Measurements from ENCODE around the gene CCDC85C. TPM values are rescaled to one million over a fixed set of nuclear protein-coding genes. Genes with fewer than 3 reads are reported as not detected.

The CCDC85C gene
- total RNA-seq, 1 donor from 2014 or later: 82.2 TPM

DNA sequence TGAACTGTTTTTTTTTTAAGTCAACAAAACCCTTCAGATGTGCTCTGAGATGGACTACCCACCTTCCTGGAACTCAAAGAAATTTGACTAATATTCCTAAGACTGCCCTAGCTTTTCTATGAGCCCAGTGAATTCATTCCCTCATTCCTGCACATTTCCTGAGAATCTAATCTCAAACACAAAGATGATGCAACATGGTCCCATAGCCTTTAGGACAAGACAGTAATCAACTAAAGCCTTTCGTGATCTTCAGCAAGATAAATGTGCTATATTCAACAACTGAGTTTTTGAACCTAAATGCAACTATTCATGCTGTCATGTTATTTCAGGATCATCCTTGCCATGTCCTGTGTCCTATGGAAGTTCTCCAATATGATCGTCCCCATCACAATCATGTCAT is 128.3 kb downstream of the CCDC85C start:
- no peak overlapping the region for H3K4me3 Mint-ChIP-seq
- no peak overlapping the region for H3K27ac Mint-ChIP-seq
- H3K36me3 Mint-ChIP-seq: no peaks in the 10 kb centered on the region
- no peak for DNase-seq (ENCODE audit: low spot score in 2 of 2, unreplicated experiment in 2 of 2)
- no peaks in the 10 kb centered on the region for H3K9me3 Mint-ChIP-seq
- peaks cover 27% of the 10 kb centered on the region for H3K4me1 Mint-ChIP-seq
- TF ChIP-seq, protein P1, sequence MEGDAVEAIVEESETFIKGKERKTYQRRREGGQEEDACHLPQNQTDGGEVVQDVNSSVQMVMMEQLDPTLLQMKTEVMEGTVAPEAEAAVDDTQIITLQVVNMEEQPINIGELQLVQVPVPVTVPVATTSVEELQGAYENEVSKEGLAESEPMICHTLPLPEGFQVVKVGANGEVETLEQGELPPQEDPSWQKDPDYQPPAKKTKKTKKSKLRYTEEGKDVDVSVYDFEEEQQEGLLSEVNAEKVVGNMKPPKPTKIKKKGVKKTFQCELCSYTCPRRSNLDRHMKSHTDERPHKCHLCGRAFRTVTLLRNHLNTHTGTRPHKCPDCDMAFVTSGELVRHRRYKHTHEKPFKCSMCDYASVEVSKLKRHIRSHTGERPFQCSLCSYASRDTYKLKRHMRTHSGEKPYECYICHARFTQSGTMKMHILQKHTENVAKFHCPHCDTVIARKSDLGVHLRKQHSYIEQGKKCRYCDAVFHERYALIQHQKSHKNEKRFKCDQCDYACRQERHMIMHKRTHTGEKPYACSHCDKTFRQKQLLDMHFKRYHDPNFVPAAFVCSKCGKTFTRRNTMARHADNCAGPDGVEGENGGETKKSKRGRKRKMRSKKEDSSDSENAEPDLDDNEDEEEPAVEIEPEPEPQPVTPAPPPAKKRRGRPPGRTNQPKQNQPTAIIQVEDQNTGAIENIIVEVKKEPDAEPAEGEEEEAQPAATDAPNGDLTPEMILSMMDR (IDR thresholded peaks at IDR 0.05; ENCODE audit: unreplicated experiment): no peak
- H3K27me3 Mint-ChIP-seq (ENCODE audit: low read depth): no peaks in the 10 kb centered on the region

DNA sequence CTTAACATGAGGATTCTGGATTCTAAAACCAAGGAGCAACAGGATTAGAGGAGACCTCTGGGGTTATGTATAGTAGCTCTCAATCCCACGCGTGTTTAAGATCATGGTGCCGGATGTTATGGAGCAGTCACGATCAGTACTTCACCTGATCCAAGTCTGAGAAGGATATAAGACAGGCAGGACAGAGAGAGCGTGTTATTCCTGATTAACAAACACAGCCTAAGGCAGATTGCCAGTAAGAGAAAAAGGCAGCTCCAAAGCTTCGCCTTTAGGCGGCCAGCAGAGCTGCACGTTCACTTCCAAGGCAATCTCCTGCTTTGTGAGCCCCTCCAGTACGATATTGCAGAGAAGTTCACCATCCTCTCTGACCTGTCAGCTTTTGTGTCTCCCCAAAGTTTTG is 128.8 kb downstream of the CCDC85C start:
- Mint-ChIP-seq H3K4me3 (no peak overlapping the region), H3K4me1 (peaks cover 27% of the 10 kb centered on the region), H3K27ac (peak overlapping the region; percentile 75), H3K36me3 (no peaks in the 10 kb centered on the region), H3K27me3 (ENCODE audit: low read depth) (no peaks in the 10 kb centered on the region), H3K9me3 (no peaks in the 10 kb centered on the region)
- no peak for DNase-seq (ENCODE audit: low spot score in 2 of 2, unreplicated experiment in 2 of 2)
- TF ChIP-seq, protein P1 (IDR thresholded peaks at IDR 0.05; ENCODE audit: unreplicated experiment): no peak

DNA sequence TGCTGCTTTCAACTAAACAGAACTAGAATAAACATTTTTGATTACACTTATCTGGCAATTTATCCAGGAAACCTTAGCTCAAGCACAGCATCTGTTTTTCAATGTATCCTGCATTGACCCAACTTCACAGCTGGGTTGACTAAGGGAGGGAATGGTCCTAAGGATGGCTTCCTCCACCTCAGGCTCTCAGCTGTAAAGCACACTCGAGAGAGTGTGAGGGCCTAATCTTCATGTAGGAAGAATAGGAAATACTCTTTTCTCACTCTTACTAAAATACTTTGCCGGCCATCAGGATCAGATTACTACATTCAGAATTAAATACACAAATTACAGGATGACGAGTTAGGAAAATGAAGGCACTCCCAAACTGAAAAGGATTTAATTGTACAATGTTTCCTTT is 130.5 kb downstream of the CCDC85C start:
- no peak for DNase-seq (ENCODE audit: low spot score in 2 of 2, unreplicated experiment in 2 of 2)
- no peak overlapping the region for H3K27ac Mint-ChIP-seq
- H3K27me3 Mint-ChIP-seq (ENCODE audit: low read depth): no peaks in the 10 kb centered on the region
- TF ChIP-seq, protein P1 (IDR thresholded peaks at IDR 0.05; ENCODE audit: unreplicated experiment): no peak
- H3K4me1 Mint-ChIP-seq: peaks cover 19% of the 10 kb centered on the region
- no peaks in the 10 kb centered on the region for H3K36me3 Mint-ChIP-seq
- H3K9me3 Mint-ChIP-seq: no peaks in the 10 kb centered on the region
- H3K4me3 Mint-ChIP-seq: no peak overlapping the region

DNA sequence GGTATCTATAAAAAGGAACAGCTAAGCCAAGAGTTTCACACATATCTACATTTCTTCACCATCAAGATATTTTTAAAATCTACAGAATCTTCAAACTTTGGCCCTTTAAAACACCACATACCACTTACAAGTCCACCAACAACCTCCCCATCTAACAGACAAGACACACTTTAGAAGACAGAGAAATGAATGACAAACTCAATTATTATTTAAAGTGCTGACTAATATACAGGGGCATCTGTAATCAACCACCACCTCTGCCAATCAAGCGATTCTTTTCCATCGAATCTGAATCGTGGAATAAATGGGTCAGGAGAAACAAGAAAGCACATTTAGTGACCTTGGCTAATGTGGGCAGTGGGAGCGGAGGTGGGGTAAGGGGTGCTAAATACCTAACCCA is 131.1 kb downstream of the CCDC85C start:
- TF ChIP-seq, protein P1 (IDR thresholded peaks at IDR 0.05; ENCODE audit: unreplicated experiment): no peak
- Mint-ChIP-seq H3K4me3 (no peak overlapping the region), H3K9me3 (no peaks in the 10 kb centered on the region), H3K27ac (no peak overlapping the region), H3K4me1 (peaks cover 13% of the 10 kb centered on the region), H3K36me3 (no peaks in the 10 kb centered on the region), H3K27me3 (ENCODE audit: low read depth) (no peaks in the 10 kb centered on the region)
- no peak for DNase-seq (ENCODE audit: low spot score in 2 of 2, unreplicated experiment in 2 of 2)

DNA sequence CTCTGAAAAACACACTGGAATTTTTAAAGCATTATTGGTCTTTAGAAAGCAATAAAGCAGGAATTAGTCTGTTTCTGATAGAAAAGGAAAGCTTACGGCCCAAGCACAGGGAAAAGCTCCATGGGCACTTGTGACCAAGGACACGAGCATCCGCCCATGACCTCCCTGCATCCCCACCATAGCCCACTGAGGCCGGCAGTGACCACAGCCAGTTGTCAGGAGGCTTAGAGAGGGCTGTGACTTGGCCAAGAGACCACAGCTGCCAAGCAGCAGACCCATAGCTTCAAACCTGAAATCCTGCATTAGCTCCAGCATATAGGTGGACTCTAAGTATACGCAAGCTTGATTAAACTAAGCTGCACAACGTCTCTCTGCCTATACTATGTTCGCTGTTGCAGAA is 132.3 kb downstream of the CCDC85C start:
- no peaks in the 10 kb centered on the region for H3K9me3 Mint-ChIP-seq
- no peak for DNase-seq (ENCODE audit: low spot score in 2 of 2, unreplicated experiment in 2 of 2)
- H3K27ac Mint-ChIP-seq: no peak overlapping the region
- no peak overlapping the region for H3K4me3 Mint-ChIP-seq
- H3K27me3 Mint-ChIP-seq (ENCODE audit: low read depth): no peaks in the 10 kb centered on the region
- TF ChIP-seq, protein P1 (IDR thresholded peaks at IDR 0.05; ENCODE audit: unreplicated experiment): no peak
- H3K4me1 Mint-ChIP-seq: peaks cover 16% of the 10 kb centered on the region
- H3K36me3 Mint-ChIP-seq: no peaks in the 10 kb centered on the region

Data from mesothelial cell of epicardium (in vitro differentiated cells).